OCI-LY1 (cell line): ENCODE results near the gene CLEC4E.
"Not testable (repeated sequence)": the region's sequence is repeated elsewhere in the genome, so short reads cannot be mapped to it uniquely, and the experiment has no call there.

ENCODE experiments used
- H2AFZ ChIP-seq: fragments of 200-600 bp; sonication (generic), shearing (Covaris generic); 2 replicates; pipeline ENCODE4 v1.6.0; 2014; ENCODE audit warnings: antibody characterized with exemption, mild to moderate bottlenecking, low read length
- H3F3A ChIP-seq: fragments of 200-600 bp; sonication (generic), shearing (Covaris generic); 2 replicates; pipeline ENCODE4 v1.6.0; 2014; ENCODE audit warnings: mild to moderate bottlenecking, antibody characterized with exemption, low read length, moderate library complexity; ENCODE audit not compliant: insufficient read depth
- H3K27ac ChIP-seq: fragments of 200-600 bp; sonication (generic); 2 replicates; pipeline ENCODE4 v1.5.1; 2014; ENCODE audit warnings: low read length, mixed run types, mild to moderate bottlenecking, low read depth; ENCODE audit not compliant: poor library complexity, severe bottlenecking
- H3K27me3 ChIP-seq: fragments of 200-600 bp; sonication (generic); 2 replicates; pipeline ENCODE4 v1.6.0; 2014; ENCODE audit warnings: antibody characterized with exemption, mild to moderate bottlenecking, low read length, moderate library complexity; ENCODE audit not compliant: insufficient read depth
- H3K36me3 ChIP-seq: fragments of 200-600 bp; sonication (generic); 2 replicates; pipeline ENCODE4 v1.6.1; 2014; ENCODE audit warnings: mild to moderate bottlenecking, antibody characterized with exemption, low read length, moderate library complexity, mixed read lengths; ENCODE audit not compliant: insufficient read depth
- H3K4me1 ChIP-seq: fragments of 200-600 bp; sonication (generic); 2 replicates; pipeline ENCODE4 v1.5.1; 2014; ENCODE audit warnings: mild to moderate bottlenecking, low read length, moderate library complexity; ENCODE audit not compliant: insufficient read depth, severe bottlenecking
- H3K4me2 ChIP-seq: fragments of 200-600 bp; sonication (generic), shearing (Covaris generic); 2 replicates; pipeline ENCODE4 v1.6.1; 2014; ENCODE audit warnings: low read length
- H3K4me3 ChIP-seq: fragments of 200-600 bp; sonication (generic); 2 replicates; pipeline ENCODE4 v1.5.1; 2014; ENCODE audit warnings: low read length, low read depth, mild to moderate bottlenecking, mixed read lengths; ENCODE audit not compliant: poor library complexity, severe bottlenecking
- H3K79me2 ChIP-seq: fragments of 200-600 bp; shearing (Covaris generic); 2 replicates; pipeline ENCODE4 v1.6.1; 2016; ENCODE audit warnings: mixed run types, low read length, mixed read lengths; ENCODE audit not compliant: insufficient read depth
- H3K9ac ChIP-seq: fragments of 200-600 bp; sonication (generic), shearing (Covaris generic); 2 replicates; pipeline ENCODE4 v1.6.1; 2014; ENCODE audit warnings: mild to moderate bottlenecking, low read length, mixed read lengths
- H3K9me2 ChIP-seq: fragments of 200-600 bp; sonication (generic), shearing (Covaris generic); 2 replicates; pipeline ENCODE4 v1.6.1; 2014; ENCODE audit warnings: low read depth, mild to moderate bottlenecking, low read length, mixed read lengths
- H3K9me3 ChIP-seq: fragments of 200-600 bp; shearing (Covaris generic); 2 replicates; pipeline ENCODE4 v1.6.1; 2014; ENCODE audit warnings: low read length, mixed read lengths
- H4K20me1 ChIP-seq: fragments of 200-600 bp; sonication (generic), shearing (Covaris generic); 2 replicates; pipeline ENCODE4 v1.6.0; 2016; ENCODE audit warnings: mild to moderate bottlenecking, low read length; ENCODE audit not compliant: insufficient read depth
- CTCF ChIP-seq: fragments of 200-600 bp; sonication (generic), shearing (Covaris generic); IDR thresholded peaks from 2 replicates; pipeline ENCODE4 v1.5.1; 2017; ENCODE audit warnings: mild to moderate bottlenecking, antibody characterized with exemption, low read length, moderate library complexity, mixed read lengths
- EZH2 ChIP-seq: fragments of 200-600 bp; sonication (generic), shearing (Covaris generic); IDR thresholded peaks from 2 replicates; pipeline ENCODE4 v1.8.0; 2017; ENCODE audit warnings: borderline replicate concordance, mixed run types, mild to moderate bottlenecking, antibody characterized with exemption, low read length, moderate library complexity, mixed read lengths

Gene CLEC4E

GRCh38 chr12:8540831-8541230 is at the start of gene CLEC4E:
Gene CLEC4E (minus strand): TSS chr12:8540905. CDS start chr12:8540797, 108 bp downstream.
- not testable (repeated sequence) for H3K9me3 ChIP-seq, H3K4me2 ChIP-seq, H3K27ac ChIP-seq, H3K36me3 ChIP-seq, H3K4me3 ChIP-seq, H4K20me1 ChIP-seq, H3K79me2 ChIP-seq, H3K9ac ChIP-seq, H3F3A ChIP-seq, H3K9me2 ChIP-seq, H3K27me3 ChIP-seq
- peaks cover 24% of the 10 kb centered on the region for H3K4me1 ChIP-seq
- peak within 1 kb of the TSS; percentile 71; the same call in 1 of the 2 replicates for H2AFZ ChIP-seq

DNA sequence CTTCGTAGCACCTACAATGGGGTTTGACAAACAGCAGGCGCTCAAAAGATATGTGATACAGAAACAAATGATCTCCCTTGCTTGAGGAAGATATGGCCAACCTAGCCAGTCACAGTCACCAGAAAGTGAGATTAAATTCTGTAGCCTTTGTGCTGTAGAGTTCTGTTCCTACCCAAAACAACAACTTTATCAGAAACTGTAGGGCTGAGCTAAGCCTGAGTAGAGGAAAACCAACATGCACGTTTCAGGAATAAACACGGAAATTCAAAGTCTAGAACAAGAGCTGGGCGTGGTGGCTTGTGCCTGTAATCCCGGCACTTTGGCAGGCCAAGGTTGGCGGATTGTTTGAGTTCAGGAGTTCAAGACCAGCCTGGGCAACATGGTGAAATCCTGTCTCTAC is 49.0 kb upstream of the CLEC4E start:
- H3K4me1 ChIP-seq: peaks cover 31% of the 10 kb centered on the region
- H3K4me2 ChIP-seq: no peak overlapping the region
- H3K36me3 ChIP-seq: no peaks in the 10 kb centered on the region
- H3K9me3 ChIP-seq: no peaks in the 10 kb centered on the region
- H2AFZ ChIP-seq: no peak overlapping the region
- no peak overlapping the region for H3K4me3 ChIP-seq
- H3K27me3 ChIP-seq: no peaks in the 10 kb centered on the region
- TF ChIP-seq CTCF (no peak), EZH2 (no peak)
- H3K79me2 ChIP-seq: no peaks in the 10 kb centered on the region
- H3K27ac ChIP-seq: no peak overlapping the region
- H3F3A ChIP-seq: 0 out of 2 replicates have a peak, but pooled peaks cover 2% of the 10 kb centered on the region
- H4K20me1 ChIP-seq: no peaks in the 10 kb centered on the region
- no peak overlapping the region for H3K9ac ChIP-seq
- no peaks in the 10 kb centered on the region for H3K9me2 ChIP-seq

- H3K9me3 ChIP-seq, H3K79me2 ChIP-seq, H3K9ac ChIP-seq, H4K20me1 ChIP-seq, H3K9me2 ChIP-seq, H3K4me2 ChIP-seq, H3F3A ChIP-seq, H3K27me3 ChIP-seq, H3K36me3 ChIP-seq, H2AFZ ChIP-seq, H3K4me3 ChIP-seq, H3K27ac ChIP-seq: not testable (repeated sequence)
- peak; percentile 28; the same call in 1 of the 2 replicates for TF ChIP-seq CTCF
- H3K4me1 ChIP-seq: peaks cover 13% of the 10 kb centered on the region
Measured at GRCh38 chr12:8584478-8584877, 43.8 kb upstream of the CLEC4E start.

DNA sequence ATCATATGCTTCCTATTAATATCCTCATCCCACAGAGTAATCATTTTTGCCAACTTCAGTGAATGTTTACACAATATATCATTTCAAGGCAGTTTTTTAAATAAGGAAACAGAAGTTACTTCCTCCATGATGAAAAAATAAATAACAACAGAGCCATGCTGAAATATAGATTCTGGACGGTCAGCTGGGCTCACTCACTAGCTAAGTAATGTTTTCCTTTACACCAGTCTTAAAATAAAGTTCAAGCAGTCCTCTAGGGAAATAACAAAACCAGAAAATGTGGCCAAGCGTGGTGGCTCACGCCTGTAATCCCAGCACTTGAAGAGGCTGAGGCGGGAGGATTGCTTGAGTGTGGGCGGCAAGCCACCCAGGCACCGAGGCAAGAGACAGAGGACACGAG is 43.3 kb upstream of the CLEC4E start:
- peaks cover 18% of the 10 kb centered on the region for H3K4me1 ChIP-seq
- no peak overlapping the region for H3K4me3 ChIP-seq
- no peak overlapping the region; the same call in 1 of the 2 replicates for H3K4me2 ChIP-seq
- H3K9me3 ChIP-seq: no peaks in the 10 kb centered on the region
- no peaks in the 10 kb centered on the region for H3K27me3 ChIP-seq
- no peak overlapping the region for H3K27ac ChIP-seq
- no peaks in the 10 kb centered on the region for H3K9me2 ChIP-seq
- H4K20me1 ChIP-seq: no peaks in the 10 kb centered on the region
- TF ChIP-seq CTCF: no peak
- TF ChIP-seq EZH2: no peak
- no peak overlapping the region for H3K9ac ChIP-seq
- H2AFZ ChIP-seq: no peak overlapping the region
- no peaks in the 10 kb centered on the region for H3F3A ChIP-seq
- H3K36me3 ChIP-seq: no peaks in the 10 kb centered on the region
- H3K79me2 ChIP-seq: no peaks in the 10 kb centered on the region
